ENCODE measurements around the gene FRY. TPM values are rescaled to one million over a fixed set of nuclear protein-coding genes. Genes with fewer than 3 reads are reported as not detected.

Gene FRY
- total RNA-seq, 1 experiment from 2014 or later: 2.5 TPM

DNA sequence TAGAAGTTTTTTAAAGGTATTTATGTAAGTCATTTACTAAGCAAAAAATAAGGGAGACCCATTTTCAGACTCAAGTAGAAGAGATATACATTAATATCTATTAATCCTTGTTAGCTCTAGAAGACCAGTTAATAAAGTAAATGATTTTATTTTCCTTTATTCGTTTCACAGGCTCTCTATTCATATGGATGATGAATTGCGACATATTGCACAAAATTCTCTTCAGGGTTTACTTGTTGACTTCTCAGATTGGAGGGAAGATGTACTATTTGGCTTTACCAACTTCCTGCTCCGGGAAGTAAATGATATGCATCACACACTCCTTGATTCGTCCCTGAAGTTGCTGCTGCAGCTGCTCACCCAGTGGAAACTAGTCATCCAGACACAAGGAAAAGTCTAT lies 139.3 kb downstream of the FRY start:
- peak; percentile 8 for DNase-seq (ENCODE audit: low read depth)

DNA sequence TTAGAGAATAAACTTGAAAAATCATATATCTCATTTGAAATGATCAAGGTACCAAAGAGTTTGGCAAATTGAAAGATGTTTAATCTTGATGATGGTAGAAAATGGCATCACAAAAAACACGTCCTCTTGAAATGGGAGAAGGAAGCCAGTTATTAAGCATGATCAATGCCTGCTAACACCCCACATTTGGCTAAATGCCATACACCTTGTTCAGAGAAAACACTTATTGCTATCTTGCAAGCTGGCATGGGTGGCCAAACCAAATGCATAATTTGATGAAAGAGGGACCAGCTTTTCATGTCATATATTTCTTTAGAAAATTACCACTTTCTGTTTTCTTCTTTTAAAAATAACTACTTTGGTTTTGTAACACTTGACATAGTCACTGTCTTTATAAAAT lies 142.3 kb downstream of the FRY start:
- DNase-seq (ENCODE audit: low read depth): no peak

- no peak for DNase-seq (ENCODE audit: low read depth)
Observed at GRCh38 chr13:32174366-32174765, 142.8 kb downstream of the FRY start.

DNA sequence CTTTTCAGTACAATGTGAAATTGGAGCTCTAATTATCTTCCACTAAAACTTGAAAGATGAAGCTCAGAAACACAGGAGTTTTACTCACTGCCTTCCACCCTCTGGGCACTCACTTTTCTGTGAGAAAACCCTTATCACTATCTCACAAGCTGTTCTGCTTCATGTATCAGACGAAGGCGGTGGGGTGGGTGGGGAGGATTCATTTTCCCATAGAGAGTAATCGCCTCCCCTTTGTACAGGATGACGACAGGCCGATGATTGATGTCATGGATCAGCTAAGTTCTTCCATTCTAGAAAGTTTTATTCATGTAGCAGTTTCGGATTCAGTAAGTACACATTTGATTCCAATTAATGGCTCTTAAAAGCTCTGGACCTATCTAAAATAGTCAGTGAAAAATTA lies 143.7 kb downstream of the FRY start:
- no peak for DNase-seq (ENCODE audit: low read depth)

DNA sequence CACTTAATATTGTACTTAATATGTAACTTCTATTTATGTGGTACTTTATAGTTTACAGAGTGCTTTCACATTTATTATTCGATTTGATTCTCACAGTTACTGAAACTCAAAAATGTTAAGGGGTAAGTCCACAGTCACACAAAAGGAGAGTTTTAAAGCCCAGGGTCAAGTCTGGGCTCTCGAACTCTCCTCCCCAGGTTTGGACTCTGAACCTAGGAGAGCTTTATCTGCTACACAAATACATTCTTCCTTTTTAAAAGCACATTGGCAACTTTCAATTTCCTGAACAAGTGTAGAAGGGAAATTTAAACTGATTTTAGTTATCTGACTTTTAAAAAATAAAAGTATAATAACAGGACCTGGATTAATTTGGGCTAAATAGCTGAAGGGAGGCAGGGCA lies 144.4 kb downstream of the FRY start:
- DNase-seq (ENCODE audit: low read depth): no peak

- peak; percentile 77 for DNase-seq (ENCODE audit: low read depth)
Observed at GRCh38 chr13:32176696-32177095, 145.1 kb downstream of the FRY start.

GRCh38 chr13:32178763-32179162 lies 147.2 kb downstream of the FRY start:
- no peak for DNase-seq (ENCODE audit: low read depth)

GRCh38 chr13:32179708-32180107 lies 148.1 kb downstream of the FRY start:
- no peak for DNase-seq (ENCODE audit: low read depth)

DNA sequence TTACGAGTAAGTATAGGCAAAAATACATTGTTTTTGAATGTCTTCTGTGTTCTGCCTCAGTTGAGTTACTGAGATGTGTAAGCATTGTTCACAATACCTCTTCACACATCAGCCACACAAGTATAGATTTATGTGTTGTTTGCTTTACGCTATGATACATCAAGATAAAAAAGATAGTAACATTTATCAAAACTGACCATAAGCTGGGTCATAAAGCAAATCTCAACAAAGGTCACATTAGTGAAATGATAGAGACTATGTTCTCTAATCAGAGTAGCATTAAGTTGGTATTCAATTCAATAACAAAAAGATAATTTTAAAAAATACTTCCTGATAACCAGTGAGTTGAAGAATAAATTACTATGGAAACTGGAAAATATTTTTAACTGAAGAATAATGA lies 156.1 kb downstream of the FRY start:
- no peak for DNase-seq (ENCODE audit: low read depth)

- no peak for DNase-seq (ENCODE audit: low read depth)
Observed at GRCh38 chr13:32191452-32191998, 160.0 kb downstream of the FRY start.

GRCh38 chr13:32195713-32196112 lies 164.1 kb downstream of the FRY start:
- DNase-seq (ENCODE audit: low read depth): peak; percentile 8

- DNase-seq (ENCODE audit: low read depth): no peak
Observed at GRCh38 chr13:32199168-32199567, 167.6 kb downstream of the FRY start.

- no peak for DNase-seq (ENCODE audit: low read depth)
Observed at GRCh38 chr13:32200741-32201140, 169.2 kb downstream of the FRY start.

- DNase-seq (ENCODE audit: low read depth): no peak
Observed at GRCh38 chr13:32201809-32202208, 170.2 kb downstream of the FRY start.

- no peak for DNase-seq (ENCODE audit: low read depth)
Observed at GRCh38 chr13:32202268-32202667, 170.7 kb downstream of the FRY start.

DNA sequence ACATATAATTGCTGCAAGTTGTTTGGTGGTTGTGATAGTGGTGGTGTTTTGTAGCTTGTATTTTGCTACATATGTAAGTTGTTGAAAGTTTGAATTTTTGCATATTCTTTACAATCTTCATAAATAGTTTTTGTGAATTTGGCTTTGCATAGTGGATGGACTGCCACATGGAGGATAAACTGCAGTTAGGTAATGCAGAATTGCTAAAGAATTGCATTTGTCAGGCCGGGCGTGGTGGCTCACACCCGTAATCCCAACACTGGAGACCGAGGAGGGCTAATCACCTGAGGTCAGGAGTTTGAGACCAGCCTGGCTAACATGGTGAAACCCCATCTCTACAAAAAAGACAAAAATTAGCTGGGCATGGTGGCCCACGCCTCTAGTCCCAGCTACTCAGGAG lies 171.6 kb downstream of the FRY start:
- DNase-seq (ENCODE audit: low read depth): no peak

GRCh38 chr13:32203736-32204135 lies 172.2 kb downstream of the FRY start:
- DNase-seq (ENCODE audit: low read depth): no peak

DNA sequence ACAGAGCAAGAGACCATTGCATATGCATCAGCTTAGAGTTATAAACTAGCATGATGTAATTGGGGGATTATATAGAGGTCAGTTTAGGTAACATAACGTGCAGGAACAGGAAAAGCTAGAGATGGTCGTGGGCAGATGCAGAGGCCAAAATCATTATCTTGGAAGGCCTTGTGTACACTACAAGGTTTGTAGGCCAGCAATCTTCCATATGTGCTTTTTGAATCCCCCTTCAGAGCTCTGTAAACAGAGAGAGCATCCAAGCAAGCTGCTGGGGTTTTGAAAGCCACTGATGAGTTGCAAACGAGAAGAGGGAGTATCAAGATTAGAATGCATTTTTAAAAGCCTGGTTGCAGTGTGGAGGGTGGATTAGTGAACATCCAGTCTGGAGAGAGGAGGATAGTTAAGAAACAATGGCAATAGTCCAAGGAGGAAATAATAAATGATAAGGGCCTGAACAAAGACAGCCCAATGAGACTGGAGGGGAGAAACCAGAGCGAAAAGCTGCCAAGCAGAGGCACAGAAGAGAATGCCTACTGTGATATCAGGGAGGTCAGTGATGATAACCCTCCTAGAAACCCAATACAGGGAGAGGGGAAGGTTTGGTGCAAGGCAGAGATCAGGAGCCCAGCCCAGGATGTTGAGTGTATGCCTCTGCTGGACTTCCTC lies 174.0 kb downstream of the FRY start:
- DNase-seq (ENCODE audit: low read depth): no peak

- DNase-seq (ENCODE audit: low read depth): no peak
Observed at GRCh38 chr13:32206097-32206740, 174.6 kb downstream of the FRY start.

- no peak for DNase-seq (ENCODE audit: low read depth)
Observed at GRCh38 chr13:32208860-32209259, 177.3 kb downstream of the FRY start.

DNA sequence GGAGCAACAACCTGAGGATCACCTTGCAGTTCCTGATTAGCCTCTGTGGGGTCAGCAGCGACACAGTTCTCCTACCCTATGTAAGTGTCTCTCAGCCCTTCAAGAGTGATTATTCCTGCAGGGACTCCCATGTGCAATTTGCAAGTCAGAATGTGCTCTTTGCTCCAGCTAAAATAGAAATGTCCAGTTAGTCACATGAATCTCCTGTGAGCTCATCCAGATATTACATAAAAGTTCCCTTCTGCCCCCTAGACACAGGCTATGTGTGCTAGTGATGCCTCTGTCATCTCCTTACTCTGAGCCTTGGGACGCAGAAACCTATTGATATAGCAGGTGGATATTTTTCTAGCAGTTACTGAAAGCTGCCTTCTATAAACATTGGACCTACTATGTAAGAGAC lies 178.1 kb downstream of the FRY start:
- no peak for DNase-seq (ENCODE audit: low read depth)

GRCh38 chr13:32210101-32210500 lies 178.5 kb downstream of the FRY start:
- DNase-seq (ENCODE audit: low read depth): no peak

GRCh38 chr13:32211813-32212212 lies 180.2 kb downstream of the FRY start:
- peak; percentile 90 for DNase-seq (ENCODE audit: low read depth)
